SH-SY5Y (cell line): Measurements from ENCODE around the gene VOPP1.

Experiments
- GATA2 ChIP-seq: IDR thresholded peaks from 2 replicates; pipeline ENCODE4 v1.6.1; 2011; ENCODE audit warnings: mild to moderate bottlenecking, low read depth, low read length
- GATA3 ChIP-seq: IDR thresholded peaks from 2 replicates; pipeline ENCODE4 v1.6.1; 2011; ENCODE audit warnings: low read depth, mild to moderate bottlenecking, low read length, moderate library complexity

VOPP1 gene

DNA sequence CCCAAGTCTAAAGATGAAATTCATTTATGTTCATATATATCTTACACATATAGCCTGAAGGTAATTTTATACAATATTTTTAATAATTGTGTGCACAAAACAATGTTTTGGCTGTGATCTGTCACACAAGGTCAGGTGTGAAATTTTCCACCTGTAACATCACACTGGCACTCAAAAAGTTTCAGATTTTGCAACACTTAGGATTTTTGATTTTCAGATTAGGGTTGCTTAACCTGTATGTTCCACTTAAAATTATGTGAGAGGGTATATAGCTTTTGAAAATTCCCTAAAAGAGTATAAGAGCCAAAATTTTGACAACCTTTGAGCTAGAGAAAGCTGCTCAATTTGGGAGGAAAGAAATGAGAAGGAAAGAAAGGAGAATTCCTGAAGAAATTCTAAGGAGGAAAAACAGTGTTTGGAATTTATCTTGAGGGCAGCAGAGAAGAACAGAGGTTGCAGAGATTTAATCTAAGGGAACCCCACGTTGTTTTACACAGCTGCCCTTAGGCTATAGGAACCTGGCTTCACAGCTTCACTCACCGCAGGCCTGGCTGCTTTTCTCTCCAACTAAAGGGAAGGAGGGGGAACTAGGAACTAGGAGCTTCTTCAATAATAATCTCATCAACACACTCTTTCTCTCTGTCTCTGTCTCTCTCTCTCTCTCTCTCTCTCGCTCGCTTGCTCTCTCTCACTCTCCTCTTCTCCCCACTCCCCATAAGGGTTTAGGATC, 8.5 kb downstream of the VOPP1 start:
- TF ChIP-seq GATA3 (no peak), GATA2 (no peak)

DNA sequence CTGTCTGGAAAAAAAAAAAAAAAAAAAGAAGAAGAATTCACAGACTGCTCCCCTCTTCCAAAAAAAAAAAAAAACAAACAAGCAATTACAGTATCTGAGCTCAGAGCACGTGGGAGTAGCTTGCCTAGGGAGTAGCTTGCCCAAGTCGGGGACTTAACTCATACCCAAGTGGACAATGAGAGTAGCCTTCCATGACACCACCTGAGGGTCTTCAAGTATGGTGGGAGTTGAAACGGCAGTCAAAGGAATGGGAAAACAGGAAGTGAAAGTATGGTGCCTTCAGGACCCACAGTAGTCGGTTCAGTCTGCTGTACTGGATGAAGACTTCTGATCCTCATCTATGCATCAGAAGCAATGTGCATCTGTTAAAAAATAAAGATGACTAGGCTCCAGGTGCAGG, 10.6 kb downstream of the VOPP1 start:
- TF ChIP-seq GATA2 (no peak), GATA3 (no peak)

DNA sequence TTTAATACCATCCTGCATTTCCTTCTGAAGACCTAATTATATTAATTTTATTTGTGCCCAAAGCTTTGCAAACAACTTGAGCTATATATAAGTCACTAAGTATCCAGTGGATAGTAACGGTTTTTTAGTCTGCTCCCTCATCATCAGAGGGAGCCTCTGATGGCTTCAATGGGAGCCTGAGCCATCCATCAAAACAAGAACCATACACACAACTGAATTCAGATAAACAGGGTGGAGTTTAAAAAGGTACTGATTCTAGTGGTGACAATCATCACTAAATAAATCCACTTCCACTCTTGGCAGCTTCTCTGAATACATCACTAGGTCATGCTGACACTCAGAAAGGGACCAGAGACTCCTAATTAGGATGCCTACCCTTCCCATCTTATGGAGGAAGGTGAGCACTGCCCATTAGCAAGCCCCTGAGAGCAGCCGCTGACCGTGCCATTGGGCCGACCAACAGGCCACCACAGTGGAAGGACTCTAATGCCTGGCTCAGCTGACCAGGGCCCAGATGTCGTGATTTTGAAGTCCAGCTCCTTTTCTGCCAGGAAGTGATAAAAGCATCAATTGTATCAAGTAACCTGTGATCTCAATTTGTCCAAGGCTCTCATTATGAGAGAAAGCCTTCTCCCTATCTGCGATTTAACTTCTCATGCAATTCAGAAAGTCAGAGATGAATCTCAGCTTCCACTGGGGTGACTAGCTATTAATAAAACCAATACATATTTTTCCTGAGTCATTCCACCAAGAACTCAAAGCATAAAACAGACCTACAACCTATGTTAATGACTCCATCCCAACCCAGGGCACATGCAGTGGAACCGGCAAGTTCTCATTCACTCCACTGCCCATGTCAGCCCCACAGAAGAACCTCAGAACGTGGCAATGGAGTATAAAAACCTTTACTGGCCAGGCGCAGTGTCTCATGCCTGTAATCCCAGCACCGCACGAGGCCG, 13.1 kb downstream of the VOPP1 start:
- TF ChIP-seq GATA2 = no peak
- TF ChIP-seq GATA3 = no peak

DNA sequence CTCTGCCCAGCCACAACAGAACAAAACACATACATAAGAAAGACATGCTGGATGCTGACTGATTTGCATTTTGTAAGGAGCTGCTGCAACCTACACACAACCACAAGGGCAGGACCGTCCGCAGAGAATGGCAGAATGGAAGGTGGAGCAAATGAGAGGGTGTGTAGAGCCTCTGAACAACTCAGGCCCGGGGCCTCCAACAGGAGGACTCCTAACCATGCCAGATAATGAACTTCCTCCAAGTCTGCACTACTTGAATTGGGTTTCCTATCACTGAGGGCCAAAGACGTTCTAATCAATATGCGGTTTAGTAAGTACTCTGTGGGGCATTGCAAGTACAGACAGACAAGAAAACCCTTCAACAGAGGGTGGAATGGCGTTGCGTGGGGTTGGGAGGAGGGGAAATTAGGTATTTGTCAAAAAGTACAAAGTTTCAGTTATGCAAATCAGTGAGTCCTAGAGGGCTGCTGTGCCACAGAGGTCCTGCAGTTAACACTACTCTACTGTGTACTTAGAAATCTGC, 14.6 kb downstream of the VOPP1 start:
- no peak for TF ChIP-seq GATA3
- no peak for TF ChIP-seq GATA2

DNA sequence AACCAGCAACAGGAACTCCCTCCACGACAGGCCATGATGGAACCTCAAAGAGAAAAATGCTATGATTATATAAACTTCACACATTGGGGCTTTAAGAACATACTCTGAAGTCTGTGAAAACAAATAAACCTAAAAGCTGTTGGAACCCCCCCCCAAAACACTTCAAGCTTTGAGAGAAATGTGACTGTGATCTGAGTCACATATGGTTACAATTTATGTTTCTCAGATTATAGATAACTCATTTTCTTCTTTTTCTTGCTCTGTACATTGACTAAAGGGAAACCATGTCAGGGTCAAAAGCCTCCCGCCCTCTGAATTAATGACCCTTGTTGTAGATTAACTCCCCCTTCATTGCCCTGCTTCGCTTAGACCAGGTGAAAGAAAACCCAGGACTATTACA, 15.8 kb downstream of the VOPP1 start:
- TF ChIP-seq GATA3 = no peak
- TF ChIP-seq GATA2 = no peak

DNA sequence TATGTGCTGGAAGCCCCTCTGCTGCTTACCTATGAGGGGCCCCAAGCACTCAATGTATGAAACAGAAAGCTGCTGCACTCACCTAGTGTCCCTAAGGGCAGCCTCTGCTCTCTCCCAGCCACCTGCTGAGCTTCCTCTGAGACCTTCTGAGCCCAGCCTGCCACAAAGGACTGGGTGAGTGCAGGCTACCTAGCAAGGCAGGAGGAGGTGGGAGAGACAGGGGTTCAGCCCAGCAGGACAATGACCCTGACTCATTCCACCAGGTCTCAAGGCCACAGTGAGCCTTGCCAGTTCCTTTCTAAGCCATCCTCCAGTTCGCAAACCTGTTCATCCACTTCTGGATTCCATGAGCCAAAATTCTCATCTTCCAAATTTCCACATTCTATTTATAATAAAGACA, 16.3 kb downstream of the VOPP1 start:
- TF ChIP-seq GATA2 = no peak
- TF ChIP-seq GATA3 = no peak

DNA sequence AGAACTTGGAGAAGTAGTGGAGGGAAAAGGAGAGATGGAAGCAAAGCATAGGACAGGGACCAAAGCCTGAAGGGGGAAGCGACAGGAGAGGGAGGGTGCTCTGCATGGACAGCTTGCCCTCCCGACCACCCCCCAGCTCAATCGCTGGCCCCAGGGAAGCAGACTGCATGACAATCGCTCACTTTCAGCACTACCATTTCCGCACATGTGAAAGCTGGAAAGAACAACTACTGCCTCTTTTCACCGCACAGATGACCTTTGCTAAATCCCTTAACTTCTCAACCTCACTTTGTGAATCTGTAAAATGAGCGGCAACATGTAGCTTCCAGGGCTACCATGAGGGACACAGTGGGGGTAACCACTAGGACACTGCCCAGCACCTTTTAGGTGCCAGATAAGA, 17.1 kb downstream of the VOPP1 start:
- TF ChIP-seq GATA3 (no peak), GATA2 (no peak)

DNA sequence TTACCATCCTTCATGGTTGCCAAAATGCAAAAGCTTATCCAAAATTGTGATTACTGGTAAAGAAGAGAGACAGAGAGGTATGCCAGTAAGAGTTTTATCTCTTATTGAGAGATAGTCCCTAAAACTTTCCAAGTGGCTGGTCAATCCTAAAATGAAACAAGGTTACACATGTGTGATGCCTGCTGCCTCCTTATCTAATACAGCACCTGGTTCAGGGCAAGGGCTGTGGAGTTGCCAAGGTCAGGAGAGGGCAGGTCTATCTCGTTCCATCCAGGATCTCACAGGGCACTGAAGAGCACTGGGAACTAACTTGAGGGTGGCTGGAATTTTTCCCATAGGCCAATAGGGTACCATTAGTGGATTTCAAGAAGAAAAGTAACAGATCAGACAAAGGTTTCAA, 18.3 kb downstream of the VOPP1 start:
- no peak for TF ChIP-seq GATA3

DNA sequence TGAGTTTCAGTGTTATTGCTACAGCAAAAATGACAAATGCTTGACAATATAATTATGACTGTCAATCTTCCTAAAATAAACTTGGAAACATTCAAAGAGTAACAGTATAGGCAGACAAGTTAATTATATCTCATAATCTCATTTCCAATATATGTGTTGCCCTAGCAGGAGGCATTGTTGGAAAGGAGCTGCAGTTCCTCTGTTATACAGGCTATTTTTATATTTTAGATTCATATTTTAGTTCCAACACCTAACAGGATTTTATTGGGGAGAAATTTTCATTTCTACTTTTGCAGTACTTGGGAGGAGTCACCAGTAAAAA, 19.3 kb downstream of the VOPP1 start:
- TF ChIP-seq GATA3 = no peak
- no peak for TF ChIP-seq GATA2

DNA sequence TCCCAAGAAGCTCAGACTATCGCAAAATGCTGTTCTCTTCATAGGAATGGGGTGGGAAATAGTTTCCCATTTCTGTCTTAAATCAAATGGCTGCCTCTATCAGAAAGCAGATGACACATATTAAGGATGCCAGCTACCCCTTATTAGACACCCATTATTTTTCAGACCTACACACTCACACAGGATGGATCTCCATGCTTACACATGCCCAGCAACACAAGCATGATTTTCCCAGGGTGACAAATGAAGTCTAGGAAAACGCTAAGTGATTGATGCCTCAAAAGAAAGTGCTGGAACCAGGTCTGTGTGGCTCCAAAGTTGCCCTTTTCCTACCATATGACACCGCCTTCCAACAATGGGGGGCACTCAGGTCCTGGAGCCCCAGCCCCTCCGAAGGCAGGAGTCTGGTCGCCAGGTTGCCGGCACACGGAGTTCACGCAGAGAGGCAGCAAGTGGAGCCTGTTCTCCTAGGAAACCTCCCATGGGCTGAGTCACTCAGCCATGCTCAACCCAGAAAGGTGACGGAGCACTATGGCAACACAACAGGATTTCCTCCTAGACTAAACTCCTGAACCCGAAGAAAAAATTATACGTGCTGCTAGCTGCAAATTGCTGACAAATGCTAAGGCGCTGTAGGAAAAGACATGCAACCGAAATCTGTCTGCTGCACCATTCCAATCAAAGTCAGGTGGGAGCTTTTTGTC, 19.8 kb downstream of the VOPP1 start:
- TF ChIP-seq GATA2 (no peak), GATA3 (no peak)

DNA sequence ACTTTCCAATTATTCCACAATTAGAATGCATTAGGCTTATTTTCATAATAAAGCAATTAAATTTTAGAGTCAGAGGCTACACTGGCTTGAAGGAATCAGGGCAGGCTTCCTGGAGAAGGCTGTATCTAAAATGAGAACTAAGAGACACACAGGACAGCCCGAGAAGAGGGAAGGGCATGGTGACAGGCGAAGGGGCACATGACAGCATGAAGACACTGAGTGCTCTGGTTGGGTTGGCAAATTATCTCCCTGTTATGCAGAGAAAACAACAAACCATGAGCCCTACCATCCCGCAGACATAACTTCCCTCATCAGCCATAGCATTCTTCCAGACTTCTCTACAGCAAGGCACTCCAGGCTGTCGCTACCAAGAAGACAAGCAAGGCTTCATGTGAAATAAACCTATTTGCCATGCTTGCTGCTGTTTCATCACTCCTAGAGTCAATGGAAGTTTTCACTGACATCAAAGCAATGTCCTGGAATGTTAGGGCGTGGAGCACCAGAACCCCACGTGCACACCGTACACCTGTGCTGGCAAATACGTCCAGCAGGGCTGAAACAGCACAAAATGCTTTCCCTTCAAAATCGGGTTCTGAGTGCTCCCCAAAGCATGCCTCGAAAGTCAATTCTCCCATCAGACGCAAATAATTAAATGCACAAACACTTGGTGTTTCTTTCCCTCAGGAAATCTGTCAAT, 21.3 kb downstream of the VOPP1 start:
- TF ChIP-seq GATA2 = no peak

DNA sequence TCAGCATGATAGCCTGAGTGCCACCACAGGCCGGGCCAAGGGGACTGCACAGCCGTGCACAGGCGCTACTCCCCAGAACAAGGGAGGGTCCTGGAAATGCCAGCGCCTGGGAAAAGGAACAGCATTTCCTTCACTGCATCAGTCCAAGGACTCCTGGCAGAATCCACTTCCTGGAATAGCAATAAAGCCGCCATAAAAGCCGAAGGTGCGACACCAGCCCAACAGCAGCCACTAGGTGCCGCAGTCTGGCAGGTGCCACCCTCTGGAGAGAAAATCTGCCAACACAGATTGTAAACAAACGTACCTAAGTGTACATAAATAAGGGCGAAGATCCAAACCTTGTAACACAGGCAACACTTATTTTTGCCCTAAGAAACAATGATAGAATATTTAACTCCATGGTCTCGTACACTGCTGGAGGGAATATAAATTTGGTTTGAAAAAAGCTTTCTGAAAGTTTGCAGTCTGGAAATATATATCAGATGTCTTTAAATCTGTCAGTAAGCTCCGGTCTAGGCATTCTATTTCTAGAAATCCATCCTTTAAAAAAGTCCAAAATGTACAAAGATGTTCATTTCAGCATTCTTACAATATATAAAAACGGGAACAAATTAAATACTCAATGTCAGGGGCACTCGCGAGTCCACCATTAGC, 22.2 kb downstream of the VOPP1 start:
- TF ChIP-seq GATA3 (no peak), GATA2 (no peak)

DNA sequence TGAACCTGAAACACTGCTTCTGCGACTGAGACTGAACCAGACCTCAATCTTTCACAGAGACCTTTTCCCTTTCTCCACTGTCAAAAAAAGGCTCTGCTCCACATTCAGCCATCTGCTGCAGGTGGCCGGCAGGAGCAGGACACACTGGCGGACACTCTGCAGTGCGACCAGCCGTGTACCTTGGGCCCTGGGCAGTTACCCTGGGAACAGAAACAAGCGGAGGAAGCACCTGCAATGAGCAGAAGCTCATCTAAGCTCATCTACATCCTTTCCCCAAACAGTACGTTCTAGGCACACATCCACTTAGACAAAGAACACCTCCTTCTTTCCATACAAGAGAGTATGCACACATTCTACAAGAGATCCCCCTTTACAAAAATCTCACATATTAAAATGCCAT, 22.8 kb downstream of the VOPP1 start:
- TF ChIP-seq GATA2 = no peak
- no peak for TF ChIP-seq GATA3
